ENCODE data around the gene PTMS.
A peak's percentile ranks its signal among the peaks of the same experiment; 100 is the strongest.
"Not testable (repeated sequence)": the region's sequence is repeated elsewhere in the genome, so short reads cannot be mapped to it uniquely, and the experiment has no call there.

PTMS gene

GRCh38 chr12:6742080-6742479, 24.1 kb upstream of the PTMS start:
- H3K9me3 Mint-ChIP-seq; H3K4me3 Mint-ChIP-seq; H3K27me3 Mint-ChIP-seq; ATAC-seq (replicated peaks; ENCODE audit: extremely low read depth, poor library complexity, severe bottlenecking); H3K27ac Mint-ChIP-seq (ENCODE audit: low read depth); H3K4me1 Mint-ChIP-seq; DNase-seq (ENCODE audit: low spot score in 2 of 2); H3K36me3 Mint-ChIP-seq (ENCODE audit: insufficient read depth): not testable (repeated sequence)

DNA sequence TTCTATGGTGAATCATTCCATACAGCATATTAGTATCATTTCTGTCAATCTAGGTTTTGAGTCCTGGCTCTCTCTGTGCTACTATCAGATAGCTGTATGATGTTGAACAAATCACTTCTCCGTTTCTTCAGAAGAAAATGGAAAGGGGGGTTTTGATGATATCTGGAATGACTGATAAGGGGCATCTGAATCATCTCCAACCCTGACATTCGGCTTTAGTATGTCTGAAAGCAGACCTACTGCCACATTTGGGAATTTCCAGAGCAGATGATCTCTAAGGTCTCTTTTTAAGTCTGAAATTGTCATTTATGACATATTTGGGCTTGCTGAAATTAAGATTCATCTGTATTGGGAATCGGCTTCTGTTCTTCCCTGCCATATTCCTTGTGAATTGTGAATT, 23.3 kb upstream of the PTMS start:
- Mint-ChIP-seq H3K4me1 (peaks cover 9% of the 10 kb centered on the region), H3K4me3 (no peak overlapping the region), H3K9me3 (no peaks in the 10 kb centered on the region), H3K27me3 (no peaks in the 10 kb centered on the region), H3K36me3 (ENCODE audit: insufficient read depth) (peaks cover 9% of the 10 kb centered on the region), H3K27ac (ENCODE audit: low read depth) (no peak overlapping the region)
- ATAC-seq (replicated peaks; ENCODE audit: extremely low read depth, poor library complexity, severe bottlenecking), result no peak
- no peak for DNase-seq (ENCODE audit: low spot score in 2 of 2)

DNA sequence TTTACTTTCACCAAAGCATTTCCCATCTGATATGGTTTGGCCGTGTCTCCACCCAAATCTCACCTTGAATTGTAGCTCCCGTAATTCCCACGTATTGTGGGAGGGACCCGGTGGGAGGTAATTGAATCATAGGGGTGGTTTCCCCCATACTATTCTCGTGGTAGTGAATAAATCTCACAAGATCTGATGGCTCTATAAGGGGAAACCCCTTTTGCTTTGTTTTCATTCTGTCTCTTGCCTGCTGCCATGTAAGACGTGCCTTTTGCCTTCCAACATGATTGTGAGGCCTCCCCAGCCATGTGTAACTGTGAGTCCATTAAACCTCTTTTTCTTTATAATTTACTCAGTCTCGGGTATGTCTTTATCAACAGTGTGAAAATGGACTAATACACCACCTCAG, 22.9 kb upstream of the PTMS start:
- H3K27me3 Mint-ChIP-seq; H3K27ac Mint-ChIP-seq (ENCODE audit: low read depth); ATAC-seq (replicated peaks; ENCODE audit: extremely low read depth, poor library complexity, severe bottlenecking); DNase-seq (ENCODE audit: low spot score in 2 of 2); H3K4me3 Mint-ChIP-seq; H3K9me3 Mint-ChIP-seq; H3K36me3 Mint-ChIP-seq (ENCODE audit: insufficient read depth); H3K4me1 Mint-ChIP-seq: not testable (repeated sequence)

- Mint-ChIP-seq H3K27me3 (no peaks in the 10 kb centered on the region), H3K9me3 (no peaks in the 10 kb centered on the region), H3K36me3 (ENCODE audit: insufficient read depth) (peaks cover 23% of the 10 kb centered on the region), H3K27ac (ENCODE audit: low read depth) (peak overlapping the region; percentile 54), H3K4me3 (no peak overlapping the region), H3K4me1 (peaks cover 13% of the 10 kb centered on the region)
- no peak for ATAC-seq (replicated peaks; ENCODE audit: extremely low read depth, poor library complexity, severe bottlenecking)
- DNase-seq (ENCODE audit: low spot score in 2 of 2), result no peak
Measured at GRCh38 chr12:6745741-6746525, 20.2 kb upstream of the PTMS start.

DNA sequence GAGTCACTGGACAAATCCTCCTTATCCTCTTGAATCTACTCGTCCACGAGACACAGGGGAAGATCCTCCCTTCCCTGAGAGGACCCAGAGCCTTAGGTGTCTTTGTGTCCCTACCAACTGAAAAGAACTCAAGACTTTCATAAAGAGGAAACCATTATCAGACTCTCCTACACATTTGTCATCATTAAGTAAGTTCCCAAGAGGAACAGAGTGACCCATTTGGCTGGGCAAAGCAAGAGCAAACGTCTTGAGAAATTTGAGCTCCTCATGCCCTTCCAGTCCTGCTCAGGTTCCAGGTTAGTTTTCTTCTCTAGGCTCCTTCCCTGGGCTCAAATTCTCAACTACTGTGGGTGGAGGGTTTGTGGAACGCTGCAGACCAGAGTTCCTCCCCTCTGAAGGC, 18.9 kb upstream of the PTMS start:
- Mint-ChIP-seq H3K36me3 (ENCODE audit: insufficient read depth) (peaks cover 27% of the 10 kb centered on the region), H3K9me3 (no peaks in the 10 kb centered on the region), H3K4me3 (no peak overlapping the region), H3K27ac (ENCODE audit: low read depth) (no peak overlapping the region), H3K27me3 (no peaks in the 10 kb centered on the region), H3K4me1 (peaks cover 26% of the 10 kb centered on the region)
- DNase-seq (ENCODE audit: low spot score in 2 of 2), result no peak
- no peak for ATAC-seq (replicated peaks; ENCODE audit: extremely low read depth, poor library complexity, severe bottlenecking)

GRCh38 chr12:6748761-6749160, 17.4 kb upstream of the PTMS start:
- no peak for ATAC-seq (replicated peaks; ENCODE audit: extremely low read depth, poor library complexity, severe bottlenecking)
- Mint-ChIP-seq H3K27ac (ENCODE audit: low read depth) (no peak overlapping the region), H3K27me3 (no peaks in the 10 kb centered on the region), H3K9me3 (no peaks in the 10 kb centered on the region), H3K4me3 (no peak overlapping the region), H3K36me3 (ENCODE audit: insufficient read depth) (peaks cover 37% of the 10 kb centered on the region), H3K4me1 (peaks cover 34% of the 10 kb centered on the region)
- DNase-seq (ENCODE audit: low spot score in 2 of 2), result no peak

DNA sequence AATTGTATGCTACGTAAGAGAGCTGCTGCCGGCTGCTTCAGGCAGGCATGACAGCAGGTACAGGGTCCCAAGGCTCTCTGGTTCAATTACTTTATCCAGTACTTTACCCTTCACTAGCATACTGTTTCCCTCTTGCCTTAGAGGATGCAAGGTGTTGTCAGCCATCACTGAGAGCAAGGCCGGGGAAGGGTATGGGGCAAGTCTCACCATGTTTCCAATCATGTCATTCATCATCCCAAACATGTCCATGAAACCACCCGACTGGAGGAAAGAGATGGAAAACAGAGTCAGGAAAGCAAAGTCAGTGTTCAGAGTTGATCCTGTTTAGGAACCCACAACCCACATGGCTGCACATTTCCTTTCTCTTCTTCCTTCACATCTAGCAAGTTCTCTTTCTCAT, 15.7 kb upstream of the PTMS start:
- DNase-seq (ENCODE audit: low spot score in 2 of 2), result no peak
- no peaks in the 10 kb centered on the region for H3K27me3 Mint-ChIP-seq
- no peak overlapping the region for H3K27ac Mint-ChIP-seq (ENCODE audit: low read depth)
- peaks cover 28% of the 10 kb centered on the region for H3K4me1 Mint-ChIP-seq
- no peak overlapping the region for H3K4me3 Mint-ChIP-seq
- H3K36me3 Mint-ChIP-seq (ENCODE audit: insufficient read depth), result peaks cover 34% of the 10 kb centered on the region
- ATAC-seq (replicated peaks; ENCODE audit: extremely low read depth, poor library complexity, severe bottlenecking), result no peak
- no peaks in the 10 kb centered on the region for H3K9me3 Mint-ChIP-seq

DNA sequence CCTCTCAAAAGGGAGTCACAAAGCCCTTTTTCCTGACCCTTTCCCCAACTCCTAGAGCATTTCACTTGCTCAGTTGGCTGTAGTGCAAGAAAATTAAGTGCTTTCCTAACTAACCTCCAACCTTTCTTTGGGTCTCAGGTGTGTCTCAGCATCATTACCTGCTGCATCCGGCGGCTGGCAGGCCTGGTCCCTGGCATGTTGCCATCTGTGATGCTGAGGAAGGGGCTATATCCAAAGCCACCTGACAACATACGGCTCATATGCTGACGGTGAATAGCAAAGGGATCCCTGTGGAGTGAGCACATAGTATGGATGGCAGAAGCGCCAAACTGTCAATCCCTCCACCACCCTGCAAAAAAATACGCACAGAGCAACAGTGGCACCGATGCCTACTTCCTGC, 14.4 kb upstream of the PTMS start:
- no peak for DNase-seq (ENCODE audit: low spot score in 2 of 2)
- H3K4me1 Mint-ChIP-seq, result peaks cover 27% of the 10 kb centered on the region
- no peaks in the 10 kb centered on the region for H3K27me3 Mint-ChIP-seq
- H3K9me3 Mint-ChIP-seq, result no peaks in the 10 kb centered on the region
- no peak for ATAC-seq (replicated peaks; ENCODE audit: extremely low read depth, poor library complexity, severe bottlenecking)
- H3K36me3 Mint-ChIP-seq (ENCODE audit: insufficient read depth), result peaks cover 34% of the 10 kb centered on the region
- H3K4me3 Mint-ChIP-seq, result peak overlapping the region; percentile 95
- peak overlapping the region; percentile 95 for H3K27ac Mint-ChIP-seq (ENCODE audit: low read depth)

- ATAC-seq (replicated peaks; ENCODE audit: extremely low read depth, poor library complexity, severe bottlenecking) (no peak), DNase-seq (ENCODE audit: low spot score in 2 of 2) (no peak)
Measured at GRCh38 chr12:6752167-6752920, 13.8 kb upstream of the PTMS start.

GRCh38 chr12:6752921-6753771, 13.0 kb upstream of the PTMS start, which contains the start of gene MLF2:
MLF2 (minus strand) TSS chr12:6753141; CDS start chr12:6752334, 807 bp downstream.
- H3K27ac Mint-ChIP-seq (ENCODE audit: low read depth), result peak within 1 kb of the TSS; percentile 95
- no peaks in the 10 kb centered on the region for H3K27me3 Mint-ChIP-seq
- no peaks in the 10 kb centered on the region for H3K9me3 Mint-ChIP-seq
- H3K36me3 Mint-ChIP-seq (ENCODE audit: insufficient read depth), result peaks cover 28% of the 10 kb centered on the region
- ATAC-seq (replicated peaks; ENCODE audit: extremely low read depth, poor library complexity, severe bottlenecking) (peak; percentile 99), DNase-seq (ENCODE audit: low spot score in 2 of 2) (peak; percentile 96 to 97)
- peak within 1 kb of the TSS; percentile 95 for H3K4me3 Mint-ChIP-seq
- H3K4me1 Mint-ChIP-seq, result peaks cover 27% of the 10 kb centered on the region

More at GRCh38 chr12:6752167-6752920, 13.8 kb upstream of the PTMS start:
- Mint-ChIP-seq H3K36me3 (ENCODE audit: insufficient read depth) (peaks cover 31% of the 10 kb centered on the region), H3K27ac (ENCODE audit: low read depth) (peak overlapping the region; percentile 95), H3K27me3 (no peaks in the 10 kb centered on the region), H3K9me3 (no peaks in the 10 kb centered on the region), H3K4me1 (peaks cover 27% of the 10 kb centered on the region), H3K4me3 (peak overlapping the region; percentile 95)

DNA sequence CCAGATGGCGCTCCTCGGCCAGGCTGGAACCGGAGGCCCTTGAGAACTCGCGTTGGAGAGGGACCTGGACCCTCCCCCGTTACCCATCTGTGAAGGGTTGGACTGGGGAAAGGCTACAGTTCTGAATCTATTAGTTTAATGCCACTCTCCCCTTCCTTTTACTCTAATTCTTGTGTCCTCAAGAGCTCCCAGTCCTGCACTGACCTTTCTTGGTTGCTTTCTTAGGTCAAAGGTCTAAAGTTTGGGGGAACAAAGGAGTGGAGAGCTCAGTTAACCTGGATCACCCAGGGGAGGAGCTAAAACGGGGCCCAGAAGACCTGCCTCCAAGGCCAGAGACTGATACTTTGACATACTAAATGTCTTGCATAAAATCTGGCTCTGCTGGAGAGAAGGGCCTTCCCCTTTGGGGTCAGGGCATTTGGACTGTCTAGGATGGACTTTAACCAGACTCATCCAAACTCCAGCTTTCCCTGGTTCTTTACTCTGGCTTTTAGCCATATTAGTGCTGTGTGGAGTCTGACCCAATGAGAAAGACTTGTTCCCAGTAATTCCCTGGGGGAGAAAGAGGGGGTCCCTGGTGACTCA, 12.3 kb upstream of the PTMS start:
- Mint-ChIP-seq H3K27ac (ENCODE audit: low read depth) (peak overlapping the region; percentile 95), H3K4me3 (peak overlapping the region; percentile 95), H3K9me3 (no peaks in the 10 kb centered on the region), H3K36me3 (ENCODE audit: insufficient read depth) (peaks cover 24% of the 10 kb centered on the region), H3K4me1 (peaks cover 27% of the 10 kb centered on the region), H3K27me3 (no peaks in the 10 kb centered on the region)
- no peak for DNase-seq (ENCODE audit: low spot score in 2 of 2)
- no peak for ATAC-seq (replicated peaks; ENCODE audit: extremely low read depth, poor library complexity, severe bottlenecking)

GRCh38 chr12:6754411-6754810, 11.8 kb upstream of the PTMS start:
- Mint-ChIP-seq H3K27ac (ENCODE audit: low read depth) (no peak overlapping the region), H3K4me3 (no peak overlapping the region), H3K36me3 (ENCODE audit: insufficient read depth) (peaks cover 23% of the 10 kb centered on the region), H3K9me3 (no peaks in the 10 kb centered on the region), H3K4me1 (peaks cover 27% of the 10 kb centered on the region), H3K27me3 (no peaks in the 10 kb centered on the region)
- DNase-seq (ENCODE audit: low spot score in 2 of 2), result no peak
- ATAC-seq (replicated peaks; ENCODE audit: extremely low read depth, poor library complexity, severe bottlenecking), result no peak

Data from central memory CD8-positive, alpha-beta T cell (primary cell).